HG02884 (cell line): ENCODE data around the gene LEP.

Experiments
- ATAC-seq: cut with Tn5 transposase; IDR thresholded peaks from one replicate; pipeline ENCODE4 v1.9.1; 2021; ENCODE audit warnings: mild to moderate bottlenecking, moderate library complexity; ENCODE audit not compliant: unreplicated experiment

Gene LEP

GRCh38 chr7:128244861-128245260, 3.8 kb downstream of the LEP start:
- no peak for ATAC-seq

- no peak for ATAC-seq
Observed at GRCh38 chr7:128247108-128247507, 6.0 kb downstream of the LEP start.

- no peak for ATAC-seq
Observed at GRCh38 chr7:128247640-128248194, 6.6 kb downstream of the LEP start.

GRCh38 chr7:128251337-128251736, 10.3 kb downstream of the LEP start:
- no peak for ATAC-seq

- no peak for ATAC-seq
Observed at GRCh38 chr7:128253701-128254100, 12.6 kb downstream of the LEP start.

- ATAC-seq: no peak
Observed at GRCh38 chr7:128254470-128254869, 13.4 kb downstream of the LEP start.

- no peak for ATAC-seq
Observed at GRCh38 chr7:128255271-128255670, 14.2 kb downstream of the LEP start.

- ATAC-seq: no peak
Observed at GRCh38 chr7:128257458-128257857, 16.4 kb downstream of the LEP start.

- ATAC-seq: no peak
Observed at GRCh38 chr7:128259131-128260061, 18.3 kb downstream of the LEP start.

- no peak for ATAC-seq
Observed at GRCh38 chr7:128260069-128260795, 19.2 kb downstream of the LEP start.

GRCh38 chr7:128262273-128263028, 21.4 kb downstream of the LEP start:
- ATAC-seq: no peak

GRCh38 chr7:128263420-128263819, 22.3 kb downstream of the LEP start:
- ATAC-seq: no peak

GRCh38 chr7:128264477-128264876, 23.4 kb downstream of the LEP start:
- no peak for ATAC-seq

- ATAC-seq: no peak
Observed at GRCh38 chr7:128265156-128265905, 24.3 kb downstream of the LEP start.

- no peak for ATAC-seq
Observed at GRCh38 chr7:128265906-128266300, 24.8 kb downstream of the LEP start.

GRCh38 chr7:128266529-128266882, 25.4 kb downstream of the LEP start:
- no peak for ATAC-seq

GRCh38 chr7:128266883-128267594, 26.0 kb downstream of the LEP start:
- no peak for ATAC-seq

GRCh38 chr7:128267595-128267924, 26.5 kb downstream of the LEP start:
- no peak for ATAC-seq

GRCh38 chr7:128268233-128268632, 27.2 kb downstream of the LEP start:
- no peak for ATAC-seq

- ATAC-seq: no peak
Observed at GRCh38 chr7:128270826-128271272, 29.8 kb downstream of the LEP start.
